ENCODE results near the gene GUCD1. TPM values are rescaled to one million over a fixed set of nuclear protein-coding genes. Genes with fewer than 3 reads are reported as not detected.
"Not testable (repeated sequence)": the region's sequence is repeated elsewhere in the genome, so short reads cannot be mapped to it uniquely, and the experiment has no call there.

The GUCD1 gene
- total RNA-seq, 1 experiment from 2014 or later, result 48.4 TPM

DNA sequence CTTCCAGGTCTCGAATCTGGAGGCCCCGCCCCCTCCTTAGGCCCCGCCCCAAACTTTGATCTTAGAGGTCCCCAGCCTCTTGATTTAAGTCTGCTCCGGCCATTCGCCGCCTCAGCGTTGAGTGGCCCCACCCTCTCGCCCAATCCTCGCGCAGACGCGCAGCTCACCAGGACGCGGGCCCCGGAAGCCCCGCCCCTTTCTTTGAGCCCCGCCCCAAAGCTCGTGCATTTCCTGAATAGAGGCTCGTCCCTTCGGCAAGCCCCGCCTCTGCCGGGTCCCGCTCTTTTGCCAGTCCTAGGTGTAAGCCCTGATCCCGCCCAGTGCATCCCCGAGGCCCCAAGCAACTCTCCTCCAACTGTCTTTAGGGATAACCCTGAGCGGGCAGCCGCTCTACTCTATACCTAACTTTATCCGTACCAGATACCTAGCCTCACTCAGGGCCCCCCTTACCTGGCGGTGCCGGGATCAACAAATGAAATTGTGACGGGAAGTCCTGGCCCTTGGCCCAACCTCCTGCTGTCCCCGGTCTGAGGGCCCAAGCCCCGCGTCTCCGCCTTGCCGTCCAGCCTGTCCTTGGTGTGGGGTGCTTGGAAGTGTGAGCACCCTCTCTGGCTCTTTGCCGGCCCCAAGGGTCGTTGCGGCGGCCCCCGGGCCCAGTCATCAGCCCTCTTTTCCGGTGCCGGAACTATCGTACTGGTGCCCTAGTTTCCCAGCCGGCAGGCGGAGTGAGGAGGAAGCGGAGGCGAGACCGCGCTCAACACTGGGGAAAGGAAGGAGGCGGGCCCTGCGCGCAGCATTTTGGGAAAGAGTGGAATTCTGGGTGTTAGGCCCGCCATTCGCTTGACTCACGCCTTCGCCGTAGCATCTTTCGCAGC is 464 bp upstream of the GUCD1 start, which contains the start of gene SNRPD3:
SNRPD3 (plus strand) TSS at position 835 of the 875 bp plus-strand sequence. CDS start 1,676 bp downstream, outside the sequence.
- peaks cover 42% of the 10 kb centered on the region for H3K4me1 Mint-ChIP-seq (ENCODE audit: insufficient read depth, unreplicated experiment)
- H3K36me3 Mint-ChIP-seq (ENCODE audit: insufficient read depth, unreplicated experiment), result peaks cover 25% of the 10 kb centered on the region
- ChIA-PET POLR2A (interaction anchor here (0.6 to 4.2 kb wide), 15 partner anchors 8 to 661 kb away, joined by 3 to 31 read pairs (median 6); partner anchors contain the start of genes LRRC75B and MIF), CTCF (interaction anchor here (0.5 to 0.6 kb wide), 3 partner anchors 19 to 248 kb away, joined by 3 to 7 read pairs (median 3); no protein-coding TSS in a partner anchor)
- no TSS peak for BruUV-seq (replicated peaks)
- no peaks in the 10 kb centered on the region for H3K27me3 Mint-ChIP-seq (ENCODE audit: insufficient read depth, unreplicated experiment)
- intact Hi-C loops (cut with micrococcal nuclease), result no loop called here
- peak within 1 kb of the TSS; percentile 96 for H3K4me3 Mint-ChIP-seq (ENCODE audit: unreplicated experiment)
- H3K9me3 Mint-ChIP-seq (ENCODE audit: unreplicated experiment), result no peaks in the 10 kb centered on the region
- peak; percentile 98 for DNase-seq (ENCODE audit: unreplicated experiment)
- TF ChIP-seq, protein P1, sequence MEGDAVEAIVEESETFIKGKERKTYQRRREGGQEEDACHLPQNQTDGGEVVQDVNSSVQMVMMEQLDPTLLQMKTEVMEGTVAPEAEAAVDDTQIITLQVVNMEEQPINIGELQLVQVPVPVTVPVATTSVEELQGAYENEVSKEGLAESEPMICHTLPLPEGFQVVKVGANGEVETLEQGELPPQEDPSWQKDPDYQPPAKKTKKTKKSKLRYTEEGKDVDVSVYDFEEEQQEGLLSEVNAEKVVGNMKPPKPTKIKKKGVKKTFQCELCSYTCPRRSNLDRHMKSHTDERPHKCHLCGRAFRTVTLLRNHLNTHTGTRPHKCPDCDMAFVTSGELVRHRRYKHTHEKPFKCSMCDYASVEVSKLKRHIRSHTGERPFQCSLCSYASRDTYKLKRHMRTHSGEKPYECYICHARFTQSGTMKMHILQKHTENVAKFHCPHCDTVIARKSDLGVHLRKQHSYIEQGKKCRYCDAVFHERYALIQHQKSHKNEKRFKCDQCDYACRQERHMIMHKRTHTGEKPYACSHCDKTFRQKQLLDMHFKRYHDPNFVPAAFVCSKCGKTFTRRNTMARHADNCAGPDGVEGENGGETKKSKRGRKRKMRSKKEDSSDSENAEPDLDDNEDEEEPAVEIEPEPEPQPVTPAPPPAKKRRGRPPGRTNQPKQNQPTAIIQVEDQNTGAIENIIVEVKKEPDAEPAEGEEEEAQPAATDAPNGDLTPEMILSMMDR (IDR thresholded peaks at IDR 0.05; ENCODE audit: unreplicated experiment), result no peak
- peak within 1 kb of the TSS; percentile 97 for H3K27ac Mint-ChIP-seq (ENCODE audit: low read depth, unreplicated experiment)

GRCh38 chr22:24553597-24554312 is 1.2 kb downstream of the GUCD1 start:
- Mint-ChIP-seq H3K36me3 (ENCODE audit: insufficient read depth, unreplicated experiment) (peaks cover 18% of the 10 kb centered on the region), H3K9me3 (ENCODE audit: unreplicated experiment) (no peaks in the 10 kb centered on the region), H3K4me1 (ENCODE audit: insufficient read depth, unreplicated experiment) (peaks cover 45% of the 10 kb centered on the region), H3K27me3 (ENCODE audit: insufficient read depth, unreplicated experiment) (no peaks in the 10 kb centered on the region), H3K4me3 (ENCODE audit: unreplicated experiment) (peak overlapping the region; percentile 96), H3K27ac (ENCODE audit: low read depth, unreplicated experiment) (peak overlapping the region; percentile 87)
- intact Hi-C loops (cut with micrococcal nuclease), result no loop called here
- TF ChIP-seq, protein P1 (IDR thresholded peaks at IDR 0.05; ENCODE audit: unreplicated experiment), result no peak
- BruUV-seq (replicated peaks), result no TSS peak
- ChIA-PET POLR2A (interaction anchor here (0.7 to 4.2 kb wide), 15 partner anchors 9 to 541 kb away, joined by 3 to 31 read pairs (median 5); partner anchors contain the start of gene LRRC75B), CTCF (interaction anchor here (0.6 to 1.2 kb wide), 4 partner anchors 9 to 1910 kb away, joined by 3 to 5 read pairs (median 4); no protein-coding TSS in a partner anchor)
- no peak for DNase-seq (ENCODE audit: unreplicated experiment)

DNA sequence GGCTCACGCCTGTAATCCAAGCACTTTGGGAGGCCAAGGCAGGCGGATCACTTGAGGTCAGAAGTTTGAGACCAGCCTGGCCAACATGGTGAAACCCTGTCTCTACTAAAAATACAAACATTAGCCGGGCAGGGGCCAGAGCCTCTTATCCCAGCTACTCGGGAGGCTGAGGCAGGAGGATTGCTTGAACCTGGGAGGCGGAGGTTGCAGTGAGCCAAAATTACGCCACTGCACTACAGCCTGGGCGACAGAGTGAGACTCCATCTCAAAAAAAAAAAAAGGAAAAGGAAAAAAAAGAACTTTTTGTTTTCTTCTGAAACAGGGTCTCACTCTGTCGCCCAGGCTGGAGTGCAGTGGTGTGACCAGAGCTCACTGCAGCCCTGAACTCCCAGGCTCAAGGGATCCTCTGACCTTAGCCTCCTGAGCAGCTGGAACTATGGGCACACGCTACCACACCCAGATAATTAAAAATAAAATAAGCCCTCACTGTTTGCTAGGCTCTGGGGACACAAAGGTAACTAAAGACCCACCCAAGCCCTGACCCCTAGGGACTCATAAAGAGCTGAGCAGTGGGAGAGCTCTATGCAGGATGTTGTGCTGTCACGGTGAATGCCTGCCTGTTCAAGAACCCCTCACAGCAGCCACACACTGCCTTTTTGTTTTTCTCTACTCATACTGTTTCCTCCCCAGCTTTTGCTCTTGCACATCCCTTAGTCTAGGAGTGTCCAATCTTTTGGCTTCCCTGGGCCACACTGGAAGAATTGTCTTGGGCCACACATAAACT is 2.2 kb downstream of the GUCD1 start:
- DNase-seq (ENCODE audit: unreplicated experiment); BruUV-seq (replicated peaks); H3K27me3 Mint-ChIP-seq (ENCODE audit: insufficient read depth, unreplicated experiment); intact Hi-C loops (cut with micrococcal nuclease); H3K27ac Mint-ChIP-seq (ENCODE audit: low read depth, unreplicated experiment); H3K9me3 Mint-ChIP-seq (ENCODE audit: unreplicated experiment): not testable (repeated sequence)
- H3K4me1 Mint-ChIP-seq (ENCODE audit: insufficient read depth, unreplicated experiment), result peaks cover 34% of the 10 kb centered on the region
- ChIA-PET POLR2A (interaction anchor here (0.6 to 2.9 kb wide), 4 partner anchors 11 to 210 kb away, joined by 3 to 24 read pairs (median 6); no protein-coding TSS in a partner anchor), CTCF (interaction anchor here (0.5 to 0.7 kb wide), 2 partner anchors 786 to 1093 kb away, joined by 3 to 4 read pairs; no protein-coding TSS in a partner anchor)
- H3K36me3 Mint-ChIP-seq (ENCODE audit: insufficient read depth, unreplicated experiment), result peaks cover 18% of the 10 kb centered on the region
- H3K4me3 Mint-ChIP-seq (ENCODE audit: unreplicated experiment), result peak overlapping the region; percentile 96

GRCh38 chr22:24550902-24551435 is 4.0 kb downstream of the GUCD1 start:
- Mint-ChIP-seq H3K4me1 (ENCODE audit: insufficient read depth, unreplicated experiment) (peaks cover 25% of the 10 kb centered on the region), H3K9me3 (ENCODE audit: unreplicated experiment) (no peaks in the 10 kb centered on the region), H3K27ac (ENCODE audit: low read depth, unreplicated experiment) (peak overlapping the region; percentile 6), H3K27me3 (ENCODE audit: insufficient read depth, unreplicated experiment) (no peaks in the 10 kb centered on the region), H3K36me3 (ENCODE audit: insufficient read depth, unreplicated experiment) (peaks cover 30% of the 10 kb centered on the region), H3K4me3 (ENCODE audit: unreplicated experiment) (no peak overlapping the region)
- intact Hi-C loops (cut with micrococcal nuclease), result no loop called here
- no TSS peak for BruUV-seq (replicated peaks)
- CTCF ChIA-PET, result interaction anchor here (0.6 kb wide), 1 partner anchor 1953 kb away, joined by 3 read pairs; no protein-coding TSS in a partner anchor
- TF ChIP-seq, protein P1 (IDR thresholded peaks at IDR 0.05; ENCODE audit: unreplicated experiment), result no peak
- POLR2A ChIA-PET, result no interaction called here
- DNase-seq (ENCODE audit: unreplicated experiment), result no peak
